ENCODE results near the gene LMX1A.

- TF ChIP-seq CTCF (IDR thresholded peaks at IDR 0.05): no peak
- TF ChIP-seq POLR2AphosphoS5 (IDR thresholded peaks at IDR 0.05; ENCODE audit: low read depth, low read length): no peak
Observed at GRCh38 chr1:165225062-165225461, 131.5 kb downstream of the LMX1A start.

Data from Panc1 (cell line).